C4-2B (cell line): Measurements from ENCODE around the gene TNFRSF11A.

Experiments used
- H3K27ac ChIP-seq: fragments of 450-650 bp; 2 replicates; pipeline ENCODE4 v1.5.1; 2017
- CTCF ChIP-seq: fragments of 450-650 bp; conservative IDR thresholded peaks from 2 replicates; pipeline ENCODE4 v1.5.1; 2017; ENCODE audit warnings: mild to moderate bottlenecking
- ZFX ChIP-seq: fragments of 450-650 bp; IDR thresholded peaks from 2 replicates; pipeline ENCODE4 v1.6.1; 2017

TNFRSF11A gene

GRCh38 chr18:62400916-62401315 is 75.8 kb downstream of the TNFRSF11A start:
- no peak overlapping the region for H3K27ac ChIP-seq
- no peak for TF ChIP-seq CTCF
- TF ChIP-seq ZFX = no peak

- H3K27ac ChIP-seq = no peak overlapping the region
- TF ChIP-seq CTCF (no peak; the same call in 1 of the 2 replicates), ZFX (no peak)
Measured at GRCh38 chr18:62402342-62402948, 77.3 kb downstream of the TNFRSF11A start.

- TF ChIP-seq ZFX = no peak
- TF ChIP-seq CTCF = no peak
- H3K27ac ChIP-seq = no peak overlapping the region
Measured at GRCh38 chr18:62403120-62403519, 78.0 kb downstream of the TNFRSF11A start.

DNA sequence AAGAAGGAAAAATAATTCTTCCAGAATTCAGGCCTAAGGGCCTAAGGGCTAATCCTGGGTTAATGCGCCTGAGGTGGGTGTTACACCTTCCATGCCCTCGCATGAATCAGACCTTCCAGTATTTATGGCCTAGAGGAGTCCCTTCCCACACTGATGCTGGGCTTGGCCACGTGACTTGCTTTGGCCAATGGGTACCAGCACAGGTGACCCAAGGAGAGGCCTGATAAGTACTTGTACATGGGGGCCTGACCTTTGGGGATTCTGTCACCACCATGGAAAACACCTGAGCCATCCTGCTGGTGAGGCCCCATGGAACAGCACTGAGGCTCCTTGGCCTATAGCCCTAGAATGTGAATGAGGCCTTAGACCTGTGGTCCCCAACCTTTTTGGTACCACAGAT is 79.8 kb downstream of the TNFRSF11A start:
- TF ChIP-seq CTCF (no peak), ZFX (no peak)
- no peak overlapping the region for H3K27ac ChIP-seq

DNA sequence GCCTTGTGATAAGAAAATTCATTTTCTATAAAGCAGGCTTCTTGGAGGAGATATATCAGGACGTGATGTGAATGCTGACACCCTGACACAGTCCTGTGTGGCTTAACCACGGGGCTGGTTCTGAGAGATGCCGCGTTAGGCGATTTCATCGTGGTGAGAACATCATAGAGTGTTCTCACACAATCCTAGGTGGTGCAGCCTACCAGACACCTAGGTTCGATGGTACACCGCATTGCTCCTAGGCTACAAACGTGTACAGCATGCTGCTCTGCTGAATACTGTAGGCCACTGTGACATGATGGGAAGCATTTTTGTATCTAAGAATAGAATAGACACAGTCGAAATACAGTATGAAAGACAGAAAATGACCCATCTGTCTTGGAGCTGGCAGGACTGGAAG is 82.5 kb downstream of the TNFRSF11A start:
- no peak overlapping the region for H3K27ac ChIP-seq
- TF ChIP-seq ZFX = no peak
- no peak for TF ChIP-seq CTCF

DNA sequence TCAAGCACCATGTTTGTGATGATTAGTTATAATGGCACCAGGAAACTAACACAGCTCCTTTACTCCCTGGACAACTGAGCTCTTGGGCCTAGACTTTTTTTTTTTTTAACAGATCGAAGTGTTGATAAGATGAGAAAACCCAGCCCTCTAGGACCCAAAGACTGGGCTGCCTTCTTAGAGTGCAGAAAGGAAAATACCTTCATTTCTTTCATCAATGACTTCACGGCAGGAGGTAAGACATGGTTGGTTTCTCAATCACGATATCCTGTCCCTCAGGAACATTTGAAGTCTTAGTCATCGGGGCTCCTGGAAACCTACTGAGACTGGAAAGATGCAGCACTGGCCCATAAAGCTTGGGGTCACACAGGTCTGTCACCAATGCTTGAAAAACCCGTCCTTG is 84.7 kb downstream of the TNFRSF11A start:
- H3K27ac ChIP-seq = no peak overlapping the region
- TF ChIP-seq CTCF (no peak), ZFX (no peak)

DNA sequence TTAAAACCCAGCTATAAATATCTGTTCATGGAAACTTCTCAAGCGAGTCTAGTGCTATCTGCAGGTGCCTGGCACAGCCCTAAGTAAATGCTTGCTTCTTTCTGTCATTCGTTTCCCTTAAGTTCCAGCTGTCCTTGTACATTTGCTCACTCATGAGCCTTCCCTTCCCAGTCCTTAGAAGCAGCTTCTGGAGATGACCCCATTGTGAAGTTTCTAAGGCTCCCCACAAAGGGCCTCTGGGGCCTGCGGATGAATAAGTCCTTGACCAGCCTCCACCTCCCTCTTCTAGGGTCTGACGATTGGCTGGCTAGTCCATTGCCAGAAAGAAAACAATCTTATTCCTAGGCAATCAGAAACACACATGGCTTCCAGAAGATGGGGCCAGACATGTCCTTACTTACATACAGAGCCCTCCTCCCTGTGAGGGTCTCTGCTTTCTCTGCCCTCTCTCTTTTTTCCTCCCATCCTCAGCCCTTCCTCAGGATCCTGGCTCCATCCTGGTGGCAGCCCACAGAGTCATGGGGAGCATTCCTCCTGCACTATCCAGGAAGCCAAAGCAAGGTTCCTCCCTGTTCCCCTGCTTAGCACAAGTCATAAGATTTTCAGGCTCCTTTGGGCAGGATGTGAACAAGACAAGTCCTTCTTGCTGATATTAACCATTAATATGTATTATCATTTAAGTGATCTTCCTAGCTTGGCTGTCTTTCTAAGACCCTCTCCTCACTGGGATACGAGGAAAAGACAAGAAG is 87.3 kb downstream of the TNFRSF11A start:
- TF ChIP-seq CTCF = no peak
- no peak for TF ChIP-seq ZFX
- H3K27ac ChIP-seq = no peak overlapping the region
